Colonic mucosa (tissue), 4 donors: ENCODE results near the gene ZDHHC7. TPM values are rescaled to one million over a fixed set of nuclear protein-coding genes. Genes with fewer than 3 reads are reported as not detected.

Experiments used
- DNase-seq: peaks from one replicate; pipeline ENCODE4 v3.0.0-alpha.2; 2020
- H3K27ac ChIP-seq: fragments of 200-600 bp; one replicate; pipeline ENCODE4 v1.8.0; 2021
- H3K27me3 ChIP-seq: fragments of 200-600 bp; one replicate; pipeline ENCODE4 v1.8.0; 2021
- H3K36me3 ChIP-seq: fragments of 200-600 bp; one replicate; pipeline ENCODE4 v1.8.0; 2021
- H3K4me1 ChIP-seq: fragments of 200-600 bp; one replicate; pipeline ENCODE4 v1.8.0; 2021; ENCODE audit warnings: mild to moderate bottlenecking
- H3K4me3 ChIP-seq: fragments of 200-600 bp; one replicate; pipeline ENCODE4 v1.8.0; 2021
- H3K9ac ChIP-seq, 2 donors: one replicate each; pipeline ENCODE4 v1.7.0; 2013; ENCODE audit warnings: control low read depth in 2 of 2, low read depth in 2 of 2, low read length in 2 of 2
- H3K9me3 ChIP-seq: fragments of 200-600 bp; one replicate; pipeline ENCODE4 v1.8.0; 2021
- CTCF ChIP-seq: fragments of 200-600 bp; IDR thresholded peaks from one replicate; pipeline ENCODE4 v1.8.0; 2022; ENCODE audit warnings: antibody characterized with exemption, mild to moderate bottlenecking
- intact Hi-C: fragments of 100-400 bp; cut with DNase I; formaldehyde crosslinking; loops from one replicate; pipeline ENCODE4 v1.14.1; 2022
- total RNA-seq, 2 donors: library from RNA; stranded (reverse); fragmentation: NEBNext Ultra II Directional in 1 of 2; extraction: Animal tissue kit (Norgen Biotek cat#: 25700) in 1 of 2; gene quantifications; one replicate each; pipeline ENCODE4 v1.2.1, GENCODE V29; 2021
- donor health status: healthy.
- donor health status: DM: no; HTN: no; CAD: no.
- donor health status: DM: no; HTN: no; CAD: no.

The ZDHHC7 gene
- total RNA-seq, 2 donors from 2014 or later: 55.1 to 67.8 TPM

- H3K4me3 ChIP-seq: no peak overlapping the region
- H3K9me3 ChIP-seq: no peaks in the 10 kb centered on the region
- peaks cover 17% of the 10 kb centered on the region for H3K36me3 ChIP-seq
- peaks cover 7% of the 10 kb centered on the region for H3K4me1 ChIP-seq
- no peak overlapping the region for H3K9ac ChIP-seq
- intact Hi-C loops: no loop called here
- no peak overlapping the region for H3K27ac ChIP-seq
- DNase-seq: no peak
- no peak for TF ChIP-seq CTCF
- no peaks in the 10 kb centered on the region for H3K27me3 ChIP-seq
Measured at GRCh38 chr16:84986879-84987278, 24.5 kb downstream of the ZDHHC7 start.

GRCh38 chr16:84986102-84986501, 25.2 kb downstream of the ZDHHC7 start:
- Histone ChIP-seq H3K36me3 (peaks cover 25% of the 10 kb centered on the region), H3K27ac (no peak overlapping the region), H3K9me3 (no peaks in the 10 kb centered on the region), H3K4me3 (no peak overlapping the region), H3K9ac (no peak overlapping the region), H3K4me1 (peaks cover 6% of the 10 kb centered on the region), H3K27me3 (no peaks in the 10 kb centered on the region)
- intact Hi-C loops: no loop called here
- TF ChIP-seq CTCF: no peak
- DNase-seq: no peak

GRCh38 chr16:84985079-84986065, 26.0 kb downstream of the ZDHHC7 start:
- intact Hi-C loops: no loop called here
- Histone ChIP-seq H3K27ac (no peak overlapping the region), H3K4me3 (no peak overlapping the region), H3K4me1 (peaks cover 6% of the 10 kb centered on the region), H3K36me3 (peaks cover 25% of the 10 kb centered on the region), H3K9me3 (no peaks in the 10 kb centered on the region), H3K9ac (no peak overlapping the region), H3K27me3 (no peaks in the 10 kb centered on the region)
- TF ChIP-seq CTCF: no peak
- no peak for DNase-seq

GRCh38 chr16:84982434-84982833, 28.9 kb downstream of the ZDHHC7 start:
- peak; percentile 35 for TF ChIP-seq CTCF
- peaks cover 9% of the 10 kb centered on the region for H3K4me1 ChIP-seq
- no peak overlapping the region for H3K4me3 ChIP-seq
- peak overlapping the region; percentile 11 for H3K27ac ChIP-seq
- H3K36me3 ChIP-seq: peaks cover 10% of the 10 kb centered on the region
- no peaks in the 10 kb centered on the region for H3K9me3 ChIP-seq
- H3K9ac ChIP-seq: no peak overlapping the region
- peak; percentile 71 for DNase-seq
- intact Hi-C loops: loop anchor here (5.0 kb wide), 1 partner anchor 105 kb away; no protein-coding TSS in a partner anchor
- no peaks in the 10 kb centered on the region for H3K27me3 ChIP-seq

GRCh38 chr16:84979516-84979915, 31.8 kb downstream of the ZDHHC7 start:
- TF ChIP-seq CTCF: no peak
- no peak for DNase-seq
- H3K27ac ChIP-seq: no peak overlapping the region
- no peaks in the 10 kb centered on the region for H3K27me3 ChIP-seq
- H3K4me3 ChIP-seq: no peak overlapping the region
- H3K4me1 ChIP-seq: peaks cover 11% of the 10 kb centered on the region
- no peak overlapping the region for H3K9ac ChIP-seq
- intact Hi-C loops: no loop called here
- peaks cover 10% of the 10 kb centered on the region for H3K36me3 ChIP-seq
- no peaks in the 10 kb centered on the region for H3K9me3 ChIP-seq
